Epithelial cell of proximal tubule (primary cell): ENCODE results near the gene LSM7. TPM values are rescaled to one million over a fixed set of nuclear protein-coding genes. Genes with fewer than 3 reads are reported as not detected.
A peak's percentile ranks its signal among the peaks of the same experiment; 100 is the strongest.

ENCODE experiments used
- DNase-seq: peaks from one replicate; pipeline ENCODE4 v3.0.0-alpha.2; 2011; ENCODE audit warnings: low read depth
- H3K4me3 ChIP-seq: 2 replicates; pipeline ENCODE4 v1.5.1; 2011; ENCODE audit warnings: low read depth, mild to moderate bottlenecking, low read length
- CTCF ChIP-seq: conservative IDR thresholded peaks from 2 replicates; pipeline ENCODE4 v1.5.1; 2012; ENCODE audit warnings: low read depth, mild to moderate bottlenecking, low read length
- total RNA-seq: library from RNA; depleted of rRNA; stranded (reverse); fragments of >200 nt; gene quantifications from 2 replicates; pipeline ENCODE4 v1.2.3, GENCODE V29; 2015

Gene LSM7
- total RNA-seq, 1 donor from 2014 or later: 352 TPM

- DNase-seq: no peak
- TF ChIP-seq CTCF: no peak
- H3K4me3 ChIP-seq: no peak overlapping the region
These were observed 7.5 kb upstream of the LSM7 start for GRCh38 chr19:2335848-2336247.

- no peak for DNase-seq
- no peak for TF ChIP-seq CTCF
- no peak overlapping the region for H3K4me3 ChIP-seq
These were observed 6.8 kb upstream of the LSM7 start for GRCh38 chr19:2334986-2335846.

GRCh38 chr19:2334426-2334825, 6.0 kb upstream of the LSM7 start:
- TF ChIP-seq CTCF: no peak
- no peak for DNase-seq
- no peak overlapping the region for H3K4me3 ChIP-seq

- peak; percentile 12 for TF ChIP-seq CTCF
- no peak for DNase-seq
- H3K4me3 ChIP-seq: no peak overlapping the region
These were observed 5.4 kb upstream of the LSM7 start for GRCh38 chr19:2333807-2334211.

- no peak for DNase-seq
- H3K4me3 ChIP-seq: no peak overlapping the region
- no peak for TF ChIP-seq CTCF
These were observed 4.8 kb upstream of the LSM7 start for GRCh38 chr19:2333027-2333806.

GRCh38 chr19:2332341-2333026, 4.1 kb upstream of the LSM7 start:
- no peak for DNase-seq
- H3K4me3 ChIP-seq: no peak overlapping the region
- TF ChIP-seq CTCF: no peak
